Kidney tubule cell (primary cell): ENCODE results near the gene HDLBP.
"Not testable (repeated sequence)": the region's sequence is repeated elsewhere in the genome, so short reads cannot be mapped to it uniquely, and the experiment has no call there.

ENCODE experiments used
- DNase-seq: peaks from one replicate; pipeline ENCODE4 v3.0.0-alpha.2; 2018; ENCODE audit warnings: low spot score

Gene HDLBP

GRCh38 chr2:241211276-241211675 is 104.2 kb downstream of the HDLBP start:
- no peak for DNase-seq

- DNase-seq: no peak
Measured at GRCh38 chr2:241209271-241209670, 106.2 kb downstream of the HDLBP start.

- DNase-seq: no peak
Measured at GRCh38 chr2:241208058-241208457, 107.4 kb downstream of the HDLBP start.

- DNase-seq: no peak
Measured at GRCh38 chr2:241207641-241208040, 107.8 kb downstream of the HDLBP start.

GRCh38 chr2:241207151-241207550 is 108.3 kb downstream of the HDLBP start:
- DNase-seq: no peak

GRCh38 chr2:241205086-241205485 is 110.4 kb downstream of the HDLBP start:
- DNase-seq: no peak

- no peak for DNase-seq
Measured at GRCh38 chr2:241204490-241204889, 111.0 kb downstream of the HDLBP start.

GRCh38 chr2:241204010-241204384 is 111.5 kb downstream of the HDLBP start:
- DNase-seq: no peak

GRCh38 chr2:241203218-241204009 is 112.1 kb downstream of the HDLBP start:
- DNase-seq: no peak

GRCh38 chr2:241202681-241203080 is 112.8 kb downstream of the HDLBP start:
- DNase-seq: no peak

- no peak for DNase-seq
Measured at GRCh38 chr2:241202268-241202585, 113.2 kb downstream of the HDLBP start.

- no peak for DNase-seq
Measured at GRCh38 chr2:241201445-241202267, 113.8 kb downstream of the HDLBP start.

- no peak for DNase-seq
Measured at GRCh38 chr2:241200822-241201395, 114.6 kb downstream of the HDLBP start.

GRCh38 chr2:241199897-241200821 is 115.3 kb downstream of the HDLBP start:
- no peak for DNase-seq

- DNase-seq: no peak
Measured at GRCh38 chr2:241199286-241199685, 116.2 kb downstream of the HDLBP start.

GRCh38 chr2:241198381-241199279 is 116.8 kb downstream of the HDLBP start:
- DNase-seq: no peak

GRCh38 chr2:241197947-241198346 is 117.5 kb downstream of the HDLBP start:
- DNase-seq: no peak

GRCh38 chr2:241197246-241197645 is 118.2 kb downstream of the HDLBP start:
- DNase-seq: not testable (repeated sequence)

- no peak for DNase-seq
Measured at GRCh38 chr2:241195506-241196130, 119.9 kb downstream of the HDLBP start.

GRCh38 chr2:241194811-241195210 is 120.7 kb downstream of the HDLBP start:
- DNase-seq: no peak
